B cell (primary cell): ENCODE data around the gene NPPC. TPM values are rescaled to one million over a fixed set of nuclear protein-coding genes. Genes with fewer than 3 reads are reported as not detected.

Source experiments
- ATAC-seq: fragments of 200-7000 bp; cut with Tn5 transposase; one replicate; pipeline ENCODE4 v1.10.0; 2021; ENCODE audit warnings: low read depth, mild to moderate bottlenecking, moderate number of reproducible peaks, moderate library complexity
- CTCF ChIA-PET: fragments of 350-600 bp; sonication (Branson Sonifier 250); formaldehyde crosslinking; loops from one replicate; lab custom pipeline; 2021; ENCODE audit warnings: antibody characterized with exemption, inconsistent platforms; lab: Charles Lee
- POLR2A ChIA-PET: fragments of 350-600 bp; sonication (Branson Sonifier 250); formaldehyde crosslinking; loops from one replicate; lab custom pipeline; 2021; ENCODE audit warnings: antibody characterized with exemption; lab: Charles Lee
- DNase-seq: peaks from one replicate; pipeline ENCODE4 v3.0.0; 2013
- H2AFZ ChIP-seq: 2 replicates; pipeline ENCODE4 v1.6.1; 2012; ENCODE audit warnings: mild to moderate bottlenecking, low read depth, low read length; ENCODE audit not compliant: insufficient read depth, poor library complexity, severe bottlenecking
- H3K27ac ChIP-seq, 2 donors: 1 replicate in 1 of 2; 2 replicates in 1 of 2; pipeline ENCODE4 v1.5.1; 2012 to 2013; ENCODE audit warnings: low read length in 2 of 2, mild to moderate bottlenecking in 2 of 2, moderate library complexity in 1 of 2
- H3K27me3 ChIP-seq, 4 experiments: fragments of 200-600 bp in 1 of 4; sonication (generic) in 1 of 4; replicated peaks in 1 of 4; 1 replicate in 2 of 4; 2 replicates in 2 of 4; pipeline versions ENCODE4 v1.6.1 to v1.7.0; 2013 to 2016; ENCODE audit warnings: low read length in 3 of 4, mild to moderate bottlenecking in 2 of 4, mixed read lengths in 1 of 4, moderate library complexity in 1 of 4; ENCODE audit not compliant: insufficient read depth in 4 of 4, control insufficient read depth in 3 of 4; ENCODE audit errors: control extremely low read depth in 1 of 4
- H3K36me3 ChIP-seq, 2 experiments: replicated peaks in 1 of 2; 1 replicate in 1 of 2; 2 replicates in 1 of 2; pipeline versions ENCODE4 v1.6.1 to v1.7.1; 2013; ENCODE audit warnings: low read length in 1 of 2; ENCODE audit not compliant: insufficient read depth in 2 of 2, control insufficient read depth in 1 of 2; ENCODE audit errors: control extremely low read depth in 1 of 2, extremely low read depth in 1 of 2
- H3K4me1 ChIP-seq, 2 donors: fragments of 200-600 bp in 1 of 2; sonication (generic) in 1 of 2; 1 replicate in 1 of 2; 2 replicates in 1 of 2; pipeline versions ENCODE4 v1.5.1 to v1.6.1; 2013 to 2017; ENCODE audit warnings: low read length in 2 of 2; ENCODE audit not compliant: control insufficient read depth in 2 of 2, insufficient read depth in 2 of 2
- H3K4me2 ChIP-seq: replicated peaks from 2 replicates; pipeline ENCODE3; 2012; ENCODE audit warnings: mild to moderate bottlenecking, low read depth, low read length; ENCODE audit not compliant: poor library complexity, severe bottlenecking
- H3K4me3 ChIP-seq, 5 experiments: fragments of 200-600 bp in 1 of 5; sonication (generic) in 1 of 5; 1 replicate in 3 of 5; 2 replicates in 2 of 5; pipeline versions ENCODE4 v1.5.1 to v1.7.0; 2011 to 2016; ENCODE audit warnings: low read length in 4 of 5, mild to moderate bottlenecking in 4 of 5, low read depth in 2 of 5, control low read depth in 1 of 5, moderate library complexity in 1 of 5; ENCODE audit not compliant: insufficient read depth in 1 of 5; ENCODE audit errors: control extremely low read depth in 1 of 5, extremely low read depth in 1 of 5
- H3K79me2 ChIP-seq: fragments of 200-600 bp; sonication (generic); one replicate; pipeline ENCODE4 v1.6.0; 2016; ENCODE audit warnings: low read length; ENCODE audit not compliant: control insufficient read depth, insufficient read depth
- H3K9ac ChIP-seq: fragments of 200-600 bp; sonication (generic); 2 replicates; pipeline ENCODE4 v1.6.1; 2017; ENCODE audit warnings: mild to moderate bottlenecking, low read length, moderate library complexity
- H3K9me3 ChIP-seq, 3 donors: one replicate each; pipeline versions ENCODE4 v1.6.1 to v1.7.1; 2013; ENCODE audit warnings: low read length in 2 of 3; ENCODE audit not compliant: control insufficient read depth in 2 of 3, insufficient read depth in 1 of 3; ENCODE audit errors: control extremely low read depth in 1 of 3
- H4K20me1 ChIP-seq: 2 replicates; pipeline ENCODE4 v1.6.0; 2012; ENCODE audit warnings: mild to moderate bottlenecking, low read length; ENCODE audit not compliant: insufficient read depth, control insufficient read depth, poor library complexity, severe bottlenecking
- H3K27ac Mint-ChIP-seq: one replicate; pipeline ENCODE4 v1.8.0; 2021; ENCODE audit warnings: mixed read lengths
- H3K27me3 Mint-ChIP-seq: one replicate; pipeline ENCODE4 v1.8.0; 2021; ENCODE audit warnings: mixed read lengths
- H3K4me1 Mint-ChIP-seq: one replicate; pipeline ENCODE4 v1.8.0; 2021; ENCODE audit warnings: mixed read lengths
- H3K4me3 Mint-ChIP-seq: one replicate; pipeline ENCODE4 v1.8.0; 2021; ENCODE audit warnings: mixed read lengths
- H3K9me3 Mint-ChIP-seq: one replicate; pipeline ENCODE4 v1.8.0; 2022; ENCODE audit warnings: mixed read lengths; ENCODE audit not compliant: insufficient read depth
- EZH2 ChIP-seq: IDR thresholded peaks from 2 replicates; pipeline ENCODE4 v1.6.1; 2012; ENCODE audit warnings: borderline replicate concordance, low read depth, mild to moderate bottlenecking, moderate library complexity, low read length; ENCODE audit not compliant: insufficient read depth, poor library complexity, severe bottlenecking
- WGBS: methylation state at CpG from one replicate; pipeline ENCODE4 v1.1.5; 2013; ENCODE audit warnings: missing lambda C conversion rate; ENCODE audit not compliant: insufficient coverage; 5-methylcytosine and 5-hydroxymethylcytosine counted together
- intact Hi-C: fragments of 100-400 bp; cut with micrococcal nuclease; formaldehyde crosslinking; loops from one replicate; pipeline ENCODE4 v1.10.0; 2022
- polyA plus RNA-seq: library from polyadenylated mRNA; depleted of rRNA; stranded (reverse); fragments of >200 nt; gene quantifications from 2 replicates; pipeline ENCODE4 v1.2.3, GENCODE V29; 2012
- total RNA-seq, 2 donors: library from RNA; stranded (reverse); fragments of 120-200 nt in 1 of 2; gene quantifications; 1 replicate in 1 of 2; 2 replicates in 1 of 2; pipeline versions ENCODE4 v1.2.3 to v1.2.4, GENCODE V29; 2013 to 2022
- TF ChIP-seq, protein P1 (sequence below): fragments of 200-600 bp; IDR thresholded peaks from one replicate; pipeline ENCODE4 v1.8.0; 2022; ENCODE audit warnings: antibody characterized with exemption, mild to moderate bottlenecking

NPPC gene
- total and polyA plus RNA-seq, 2 donors (not counting 1 experiment from before 2014, with no cell fraction given) = 0.33 to 0.71 TPM

DNA sequence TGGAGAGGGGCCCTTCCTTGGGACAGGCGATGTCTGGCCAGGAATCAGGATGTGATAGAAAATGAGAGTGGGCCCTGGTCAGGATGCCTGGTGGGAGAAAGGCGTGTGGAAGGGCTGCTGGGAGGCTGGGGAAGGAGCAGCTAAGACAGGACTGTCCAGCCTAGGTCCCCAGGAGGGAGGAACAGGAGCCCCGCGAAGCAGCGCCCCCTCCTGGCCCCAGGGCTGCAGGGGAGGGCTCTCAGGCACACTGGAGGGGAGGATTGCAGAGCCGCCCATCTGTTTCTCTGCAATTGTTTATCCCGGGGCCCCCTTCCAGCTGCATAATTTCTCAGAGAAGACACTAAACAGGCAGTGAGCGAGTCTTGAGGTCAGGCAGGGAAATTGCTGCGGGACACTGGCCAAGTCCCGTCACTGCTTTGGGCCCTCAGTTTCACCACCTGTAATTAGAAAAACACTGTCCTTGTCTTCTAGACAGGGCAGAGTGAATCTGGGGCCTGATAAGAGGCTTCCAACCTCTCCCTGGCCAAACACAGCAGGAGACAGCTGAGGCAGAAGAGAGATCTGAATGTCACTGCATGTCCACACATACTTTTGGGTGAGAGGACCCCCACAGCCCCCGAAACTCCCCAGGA is 3.9 kb upstream of the NPPC start:
- no peak for DNase-seq
- Mint-ChIP-seq H3K27me3 (peaks cover 43% of the 10 kb centered on the region), H3K4me3 (no peak overlapping the region), H3K27ac (no peak overlapping the region), H3K9me3 (no peaks in the 10 kb centered on the region), H3K4me1 (peaks cover 27% of the 10 kb centered on the region)
- WGBS = 67% methylated on average over 11 of the region's 11 CpGs
- no peak overlapping the region for H3K27ac ChIP-seq
- intact Hi-C loops = no loop called here
- H3K79me2 ChIP-seq = no peaks in the 10 kb centered on the region
- H3K9me3 ChIP-seq = no peaks in the 10 kb centered on the region
- H2AFZ ChIP-seq = no peak overlapping the region
- TF ChIP-seq, protein P1, sequence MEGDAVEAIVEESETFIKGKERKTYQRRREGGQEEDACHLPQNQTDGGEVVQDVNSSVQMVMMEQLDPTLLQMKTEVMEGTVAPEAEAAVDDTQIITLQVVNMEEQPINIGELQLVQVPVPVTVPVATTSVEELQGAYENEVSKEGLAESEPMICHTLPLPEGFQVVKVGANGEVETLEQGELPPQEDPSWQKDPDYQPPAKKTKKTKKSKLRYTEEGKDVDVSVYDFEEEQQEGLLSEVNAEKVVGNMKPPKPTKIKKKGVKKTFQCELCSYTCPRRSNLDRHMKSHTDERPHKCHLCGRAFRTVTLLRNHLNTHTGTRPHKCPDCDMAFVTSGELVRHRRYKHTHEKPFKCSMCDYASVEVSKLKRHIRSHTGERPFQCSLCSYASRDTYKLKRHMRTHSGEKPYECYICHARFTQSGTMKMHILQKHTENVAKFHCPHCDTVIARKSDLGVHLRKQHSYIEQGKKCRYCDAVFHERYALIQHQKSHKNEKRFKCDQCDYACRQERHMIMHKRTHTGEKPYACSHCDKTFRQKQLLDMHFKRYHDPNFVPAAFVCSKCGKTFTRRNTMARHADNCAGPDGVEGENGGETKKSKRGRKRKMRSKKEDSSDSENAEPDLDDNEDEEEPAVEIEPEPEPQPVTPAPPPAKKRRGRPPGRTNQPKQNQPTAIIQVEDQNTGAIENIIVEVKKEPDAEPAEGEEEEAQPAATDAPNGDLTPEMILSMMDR = peak; percentile 18
- TF ChIP-seq EZH2 = no peak
- ATAC-seq = no peak
- peaks cover 22 to 34% of the 10 kb centered on the region in 2 donors for H3K4me1 ChIP-seq
- H4K20me1 ChIP-seq = no peaks in the 10 kb centered on the region
- H3K4me3 ChIP-seq = no peak overlapping the region
- peaks cover 0 to 35% (median 10%) of the 10 kb centered on the region in 4 experiments for H3K27me3 ChIP-seq
- H3K9ac ChIP-seq = no peak overlapping the region
- H3K36me3 ChIP-seq = no peaks in the 10 kb centered on the region
- H3K4me2 ChIP-seq = no peak overlapping the region
- POLR2A ChIA-PET = interaction anchor here (0.7 kb wide), 1 partner anchor 59 kb away, joined by 3 read pairs; no protein-coding TSS in a partner anchor
- CTCF ChIA-PET = interaction anchor here (0.8 to 1.4 kb wide), 2 partner anchors 13 to 212 kb away, joined by 3 to 4 read pairs; no protein-coding TSS in a partner anchor
